OCI-LY3 (cell line): Measurements from ENCODE around the gene FHOD3.

Source experiments
- EZH2phosphoT487 ChIP-seq: fragments of 200-600 bp; shearing (Covaris generic); IDR thresholded peaks from 2 replicates; pipeline ENCODE4 v1.6.1; 2018; ENCODE audit warnings: antibody characterized with exemption, mixed run types, low read depth
- TF ChIP-seq, protein P1 (sequence below): fragments of 200-600, 300-600 bp; sonication (generic); IDR thresholded peaks from 2 replicates; pipeline ENCODE4 v1.5.1; 2014; ENCODE audit warnings: antibody characterized with exemption, low read length, low read depth

DNA sequence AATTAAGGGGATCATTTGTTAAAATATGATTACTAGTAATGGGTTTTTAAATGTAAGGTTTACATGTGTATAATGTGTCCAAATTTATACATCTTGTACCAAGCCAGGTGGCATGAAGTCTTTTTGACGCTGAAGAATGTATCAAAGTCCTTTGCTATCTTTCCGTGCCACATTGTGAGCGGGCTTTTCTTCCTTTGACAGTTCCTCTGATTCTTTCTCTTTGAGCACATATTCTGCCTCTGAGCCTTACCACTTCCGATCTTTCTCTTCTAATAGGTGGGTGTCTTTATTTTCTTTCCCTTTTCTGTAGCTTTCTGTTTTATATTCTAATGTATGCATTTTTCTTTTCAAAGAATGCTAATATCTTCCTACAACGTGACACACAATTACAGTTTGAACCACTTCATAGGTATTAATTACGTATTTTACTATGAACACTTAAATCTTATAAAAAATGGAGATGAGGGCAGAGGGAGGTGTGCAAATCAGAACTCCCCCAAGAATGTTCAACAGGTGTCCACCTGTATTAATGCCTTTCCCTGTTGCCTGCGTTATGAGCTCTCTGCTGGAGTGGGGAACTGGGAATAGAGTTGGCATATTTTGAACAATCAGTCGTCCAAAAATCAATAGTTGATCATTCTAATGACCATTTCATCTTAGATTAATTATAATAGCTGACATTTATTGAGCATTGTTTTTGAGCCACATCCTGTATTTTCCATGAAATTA is 355.8 kb downstream of the FHOD3 start:
- TF ChIP-seq, protein P1, sequence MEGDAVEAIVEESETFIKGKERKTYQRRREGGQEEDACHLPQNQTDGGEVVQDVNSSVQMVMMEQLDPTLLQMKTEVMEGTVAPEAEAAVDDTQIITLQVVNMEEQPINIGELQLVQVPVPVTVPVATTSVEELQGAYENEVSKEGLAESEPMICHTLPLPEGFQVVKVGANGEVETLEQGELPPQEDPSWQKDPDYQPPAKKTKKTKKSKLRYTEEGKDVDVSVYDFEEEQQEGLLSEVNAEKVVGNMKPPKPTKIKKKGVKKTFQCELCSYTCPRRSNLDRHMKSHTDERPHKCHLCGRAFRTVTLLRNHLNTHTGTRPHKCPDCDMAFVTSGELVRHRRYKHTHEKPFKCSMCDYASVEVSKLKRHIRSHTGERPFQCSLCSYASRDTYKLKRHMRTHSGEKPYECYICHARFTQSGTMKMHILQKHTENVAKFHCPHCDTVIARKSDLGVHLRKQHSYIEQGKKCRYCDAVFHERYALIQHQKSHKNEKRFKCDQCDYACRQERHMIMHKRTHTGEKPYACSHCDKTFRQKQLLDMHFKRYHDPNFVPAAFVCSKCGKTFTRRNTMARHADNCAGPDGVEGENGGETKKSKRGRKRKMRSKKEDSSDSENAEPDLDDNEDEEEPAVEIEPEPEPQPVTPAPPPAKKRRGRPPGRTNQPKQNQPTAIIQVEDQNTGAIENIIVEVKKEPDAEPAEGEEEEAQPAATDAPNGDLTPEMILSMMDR = no peak
- no peak for TF ChIP-seq EZH2phosphoT487
